GM23248 (cell line): Measurements from ENCODE around the gene BHLHE23.

ENCODE experiments used
- EZH2 ChIP-seq: fragments of 200-600 bp; sonication (generic); IDR thresholded peaks from 2 replicates; pipeline ENCODE4 v1.6.1; 2018; ENCODE audit warnings: antibody characterized with exemption, mild to moderate bottlenecking; ENCODE audit not compliant: insufficient read depth, poor library complexity, severe bottlenecking
- EZH2phosphoT487 ChIP-seq: fragments of 200-600 bp; sonication (generic); IDR thresholded peaks from 2 replicates; pipeline ENCODE4 v1.6.1; 2018; ENCODE audit warnings: antibody characterized with exemption, moderate library complexity, mild to moderate bottlenecking, low read depth; ENCODE audit not compliant: insufficient read depth

DNA sequence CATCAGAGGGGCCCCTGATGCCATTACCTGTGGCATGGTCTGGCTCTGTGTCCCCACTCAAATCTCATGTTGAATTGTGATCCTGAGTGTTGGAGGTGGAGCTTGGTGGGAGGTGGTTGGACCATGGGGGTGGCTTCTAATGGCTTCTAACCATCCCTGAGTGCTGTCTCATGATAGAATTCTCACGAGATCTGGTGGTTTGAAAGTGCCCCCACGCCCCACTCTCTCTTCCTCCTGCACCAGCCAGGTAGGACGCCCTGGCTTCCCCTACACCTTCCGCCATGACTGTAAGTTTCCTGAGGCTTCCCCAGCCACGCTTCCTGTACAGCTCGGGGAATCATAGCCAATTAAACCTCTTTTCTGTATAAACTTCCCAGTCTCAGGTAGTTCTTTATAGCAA lies 14.9 kb downstream of the BHLHE23 start:
- TF ChIP-seq EZH2 (no peak), EZH2phosphoT487 (no peak)
